ENCODE results near the gene TMEM168. TPM values are rescaled to one million over a fixed set of nuclear protein-coding genes. Genes with fewer than 3 reads are reported as not detected.
A peak's percentile ranks its signal among the peaks of the same experiment; 100 is the strongest.
"Not testable (repeated sequence)": the region's sequence is repeated elsewhere in the genome, so short reads cannot be mapped to it uniquely, and the experiment has no call there.

TMEM168 gene
- total RNA-seq, 1 donor from 2014 or later, result 26.3 TPM

GRCh38 chr7:112798274-112799159 lies 8.3 kb upstream of the TMEM168 start:
- no peak for ATAC-seq
- intact Hi-C loops (cut with DNase I), result no loop called here
- Histone ChIP-seq H3K27me3 (no peaks in the 10 kb centered on the region), H3K9me3 (no peaks in the 10 kb centered on the region), H3K4me3 (no peak overlapping the region), H3K27ac (no peak overlapping the region), H3K36me3 (no peaks in the 10 kb centered on the region), H3K4me1 (no peaks in the 10 kb centered on the region)
- DNase-seq, result no peak
- no peak for TF ChIP-seq CTCF (IDR thresholded peaks at IDR 0.05)

GRCh38 chr7:112796552-112796951 lies 6.4 kb upstream of the TMEM168 start:
- H3K36me3 ChIP-seq; DNase-seq; H3K4me3 ChIP-seq; H3K27me3 ChIP-seq; H3K27ac ChIP-seq; H3K9me3 ChIP-seq; ATAC-seq; H3K4me1 ChIP-seq; intact Hi-C loops (cut with DNase I): not testable (repeated sequence)

- H3K9me3 ChIP-seq, result no peaks in the 10 kb centered on the region
- H3K27me3 ChIP-seq, result no peaks in the 10 kb centered on the region
- H3K4me1 ChIP-seq, result peaks cover 13% of the 10 kb centered on the region
- H3K36me3 ChIP-seq, result no peaks in the 10 kb centered on the region
- no peak for ATAC-seq
- no peak overlapping the region for H3K27ac ChIP-seq
- intact Hi-C loops (cut with DNase I), result no loop called here
- no peak for DNase-seq
- TF ChIP-seq CTCF (IDR thresholded peaks at IDR 0.05), result no peak
- H3K4me3 ChIP-seq, result no peak overlapping the region
These were observed 2.2 kb upstream of the TMEM168 start for GRCh38 chr7:112792441-112792840.

GRCh38 chr7:112791465-112792168 lies 1.4 kb upstream of the TMEM168 start:
- H3K4me1 ChIP-seq, result peaks cover 13% of the 10 kb centered on the region
- no peaks in the 10 kb centered on the region for H3K27me3 ChIP-seq
- DNase-seq, result no peak
- no peak for ATAC-seq
- H3K36me3 ChIP-seq, result no peaks in the 10 kb centered on the region
- no peak overlapping the region for H3K4me3 ChIP-seq
- intact Hi-C loops (cut with DNase I), result no loop called here
- H3K9me3 ChIP-seq, result no peaks in the 10 kb centered on the region
- no peak overlapping the region for H3K27ac ChIP-seq
- no peak for TF ChIP-seq CTCF (IDR thresholded peaks at IDR 0.05)

GRCh38 chr7:112790586-112791003 lies 402 bp upstream of the TMEM168 start:
- ATAC-seq (peak; percentile 52), DNase-seq (no peak)
- peak overlapping the region; percentile 76 for H3K4me3 ChIP-seq
- no peaks in the 10 kb centered on the region for H3K27me3 ChIP-seq
- intact Hi-C loops (cut with DNase I), result no loop called here
- no peak for TF ChIP-seq CTCF (IDR thresholded peaks at IDR 0.05)
- no peaks in the 10 kb centered on the region for H3K36me3 ChIP-seq
- H3K27ac ChIP-seq, result peak overlapping the region; percentile 94
- H3K9me3 ChIP-seq, result no peaks in the 10 kb centered on the region
- H3K4me1 ChIP-seq, result peaks cover 13% of the 10 kb centered on the region

- peaks cover 13% of the 10 kb centered on the region for H3K4me1 ChIP-seq
- peak overlapping the region; percentile 94 for H3K27ac ChIP-seq
- no peaks in the 10 kb centered on the region for H3K27me3 ChIP-seq
- no peak for TF ChIP-seq CTCF (IDR thresholded peaks at IDR 0.05)
- DNase-seq, result no peak
- H3K4me3 ChIP-seq, result peak overlapping the region; percentile 76
- ATAC-seq, result no peak
- no peaks in the 10 kb centered on the region for H3K36me3 ChIP-seq
- intact Hi-C loops (cut with DNase I), result no loop called here
- no peaks in the 10 kb centered on the region for H3K9me3 ChIP-seq
These were observed 758 bp downstream of the TMEM168 start for GRCh38 chr7:112789453-112789816.

All from upper lobe of right lung (tissue), 1 donor.